Osteoblast (primary cell): ENCODE measurements around the gene OAS3. TPM values are rescaled to one million over a fixed set of nuclear protein-coding genes. Genes with fewer than 3 reads are reported as not detected.
"Not testable (repeated sequence)": the region's sequence is repeated elsewhere in the genome, so short reads cannot be mapped to it uniquely, and the experiment has no call there.

Experiments
- DNase-seq: peaks from one replicate; pipeline ENCODE4 v3.0.0; 2011; ENCODE audit warnings: low spot score, mixed read lengths; ENCODE audit not compliant: insufficient read length; ENCODE audit errors: missing footprints
- H2AFZ ChIP-seq: 2 replicates; pipeline ENCODE4 v1.6.0; 2011; ENCODE audit warnings: mild to moderate bottlenecking, low read length
- H3K27ac ChIP-seq: 2 replicates; pipeline ENCODE4 v1.5.1; 2011; ENCODE audit warnings: mild to moderate bottlenecking, low read depth, low read length, moderate library complexity
- H3K27me3 ChIP-seq: 2 replicates; pipeline ENCODE4 v1.6.0; 2012; ENCODE audit warnings: mild to moderate bottlenecking, control low read depth, inconsistent platforms, low read length, moderate library complexity; ENCODE audit not compliant: insufficient read depth
- H3K36me3 ChIP-seq: 2 replicates; pipeline ENCODE4 v1.5.1; 2011; ENCODE audit warnings: mild to moderate bottlenecking, low read length, control low read depth, moderate library complexity; ENCODE audit not compliant: insufficient read depth
- H3K4me1 ChIP-seq: 2 replicates; pipeline ENCODE4 v1.5.1; 2011; ENCODE audit warnings: mild to moderate bottlenecking, low read length, control low read depth, moderate library complexity; ENCODE audit not compliant: insufficient read depth
- H3K4me2 ChIP-seq: 2 replicates; pipeline ENCODE4 v1.6.0; 2011; ENCODE audit warnings: mild to moderate bottlenecking, low read length; ENCODE audit not compliant: insufficient read depth
- H3K4me3 ChIP-seq: fragments of 200-600 bp; sonication (generic); 3 replicates; pipeline ENCODE4 v1.5.1; 2012; ENCODE audit warnings: mild to moderate bottlenecking, low read length, inconsistent platforms; ENCODE audit not compliant: insufficient read depth
- H3K79me2 ChIP-seq: 2 replicates; pipeline ENCODE4 v1.6.0; 2012; ENCODE audit warnings: mild to moderate bottlenecking, low read length, control low read depth, inconsistent platforms; ENCODE audit not compliant: insufficient read depth
- H3K9me3 ChIP-seq: 2 replicates; pipeline ENCODE4 v1.5.1; 2011; ENCODE audit warnings: low read depth, low read length, control low read depth
- H4K20me1 ChIP-seq: 2 replicates; pipeline ENCODE4 v1.6.0; 2012; ENCODE audit warnings: mild to moderate bottlenecking, low read length, control low read depth; ENCODE audit not compliant: insufficient read depth
- total RNA-seq: library from RNA; depleted of rRNA; stranded (reverse); fragments of >200 nt; gene quantifications from 2 replicates; pipeline ENCODE4 v1.2.3, GENCODE V29; 2012
- TF ChIP-seq, protein P1 (sequence below): IDR thresholded peaks from 2 replicates; pipeline ENCODE4 v1.5.1; 2011; ENCODE audit warnings: mild to moderate bottlenecking, low read depth, low read length, moderate library complexity; ENCODE audit errors: extremely low read depth

The OAS3 gene
- total RNA-seq, 1 donor: 6.9 TPM

DNA sequence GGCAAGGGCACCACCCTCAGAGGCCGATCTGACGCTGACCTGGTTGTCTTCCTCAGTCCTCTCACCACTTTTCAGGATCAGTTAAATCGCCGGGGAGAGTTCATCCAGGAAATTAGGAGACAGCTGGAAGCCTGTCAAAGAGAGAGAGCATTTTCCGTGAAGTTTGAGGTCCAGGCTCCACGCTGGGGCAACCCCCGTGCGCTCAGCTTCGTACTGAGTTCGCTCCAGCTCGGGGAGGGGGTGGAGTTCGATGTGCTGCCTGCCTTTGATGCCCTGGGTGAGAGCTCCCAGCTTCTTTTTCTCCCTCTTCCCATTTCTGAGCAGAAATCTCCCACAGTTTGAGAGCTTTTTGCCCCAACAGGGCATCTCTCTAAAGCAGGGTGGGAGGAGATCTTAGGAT lies 29.7 kb upstream of the OAS3 start:
- Histone ChIP-seq H3K4me1 (peaks cover 23% of the 10 kb centered on the region), H3K4me3 (no peak overlapping the region), H3K27ac (no peak overlapping the region), H3K4me2 (no peak overlapping the region), H3K36me3 (no peaks in the 10 kb centered on the region), H3K27me3 (peaks cover 21% of the 10 kb centered on the region), H4K20me1 (no peaks in the 10 kb centered on the region), H3K9me3 (peaks cover 6% of the 10 kb centered on the region), H2AFZ (no peak overlapping the region), H3K79me2 (no peaks in the 10 kb centered on the region)
- TF ChIP-seq, protein P1, sequence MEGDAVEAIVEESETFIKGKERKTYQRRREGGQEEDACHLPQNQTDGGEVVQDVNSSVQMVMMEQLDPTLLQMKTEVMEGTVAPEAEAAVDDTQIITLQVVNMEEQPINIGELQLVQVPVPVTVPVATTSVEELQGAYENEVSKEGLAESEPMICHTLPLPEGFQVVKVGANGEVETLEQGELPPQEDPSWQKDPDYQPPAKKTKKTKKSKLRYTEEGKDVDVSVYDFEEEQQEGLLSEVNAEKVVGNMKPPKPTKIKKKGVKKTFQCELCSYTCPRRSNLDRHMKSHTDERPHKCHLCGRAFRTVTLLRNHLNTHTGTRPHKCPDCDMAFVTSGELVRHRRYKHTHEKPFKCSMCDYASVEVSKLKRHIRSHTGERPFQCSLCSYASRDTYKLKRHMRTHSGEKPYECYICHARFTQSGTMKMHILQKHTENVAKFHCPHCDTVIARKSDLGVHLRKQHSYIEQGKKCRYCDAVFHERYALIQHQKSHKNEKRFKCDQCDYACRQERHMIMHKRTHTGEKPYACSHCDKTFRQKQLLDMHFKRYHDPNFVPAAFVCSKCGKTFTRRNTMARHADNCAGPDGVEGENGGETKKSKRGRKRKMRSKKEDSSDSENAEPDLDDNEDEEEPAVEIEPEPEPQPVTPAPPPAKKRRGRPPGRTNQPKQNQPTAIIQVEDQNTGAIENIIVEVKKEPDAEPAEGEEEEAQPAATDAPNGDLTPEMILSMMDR: no peak
- DNase-seq: no peak

DNA sequence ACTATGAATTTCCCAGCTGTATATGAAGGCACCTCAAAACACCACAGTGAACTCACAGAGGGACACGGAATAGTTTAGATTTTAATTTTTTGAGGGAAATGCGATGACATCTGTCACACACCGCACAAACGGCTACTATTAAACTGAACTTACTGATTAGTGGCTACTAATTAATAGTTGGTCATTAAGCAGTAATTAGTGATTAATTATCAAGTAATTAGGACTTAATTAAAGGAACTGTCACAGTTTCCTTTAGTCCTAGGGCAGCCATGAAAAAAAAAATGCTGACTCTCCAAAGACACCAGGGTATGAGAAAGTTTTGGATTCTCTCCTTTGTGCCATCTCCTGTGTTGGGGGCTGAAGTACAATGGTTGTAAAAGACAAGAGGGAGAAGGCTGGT lies 28.6 kb upstream of the OAS3 start:
- TF ChIP-seq, protein P1: no peak
- Histone ChIP-seq H2AFZ (no peak overlapping the region), H3K4me3 (no peak overlapping the region), H3K27ac (no peak overlapping the region), H3K36me3 (no peaks in the 10 kb centered on the region), H3K4me2 (no peak overlapping the region), H3K4me1 (peaks cover 20% of the 10 kb centered on the region), H3K9me3 (peaks cover 6% of the 10 kb centered on the region), H4K20me1 (no peaks in the 10 kb centered on the region), H3K79me2 (no peaks in the 10 kb centered on the region), H3K27me3 (peaks cover 21% of the 10 kb centered on the region)
- DNase-seq: peak; percentile 11

DNA sequence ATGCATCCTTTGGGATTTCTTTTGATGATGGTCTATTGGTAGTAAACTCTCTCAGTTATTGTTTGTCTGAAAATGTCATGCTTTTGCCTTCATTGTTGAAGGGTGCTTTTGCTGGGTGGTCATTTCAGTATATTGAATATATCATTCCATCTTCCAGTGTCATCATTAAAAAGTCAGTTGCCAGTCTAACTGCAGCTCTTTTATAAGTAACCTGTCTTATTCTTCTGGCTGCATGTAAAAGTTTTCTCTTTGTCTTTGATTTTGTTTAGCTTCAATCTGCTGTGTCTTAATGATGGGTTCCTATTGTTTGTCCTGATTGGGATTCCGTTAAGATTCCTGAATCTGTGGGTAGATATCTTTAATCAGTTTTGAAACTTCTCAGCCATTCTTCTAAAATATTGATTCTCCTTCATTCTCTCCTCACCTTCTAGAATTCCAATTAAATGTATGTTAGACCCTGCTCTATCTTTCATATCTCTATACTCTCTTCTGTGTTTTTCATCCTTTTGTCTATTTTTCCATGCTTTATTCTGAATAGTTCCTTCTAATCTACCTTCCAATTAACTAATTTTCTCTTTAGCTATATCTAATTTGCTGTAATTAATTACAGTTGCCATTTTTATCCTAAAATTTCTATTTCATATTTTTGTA lies 25.1 kb upstream of the OAS3 start:
- H3K27me3 ChIP-seq: peaks cover 18% of the 10 kb centered on the region
- H3K27ac ChIP-seq: no peak overlapping the region
- H3K79me2 ChIP-seq: no peaks in the 10 kb centered on the region
- H3K4me3 ChIP-seq: no peak overlapping the region
- TF ChIP-seq, protein P1: no peak
- H2AFZ ChIP-seq: no peak overlapping the region
- no peaks in the 10 kb centered on the region for H3K36me3 ChIP-seq
- DNase-seq: no peak
- no peaks in the 10 kb centered on the region for H4K20me1 ChIP-seq
- H3K9me3 ChIP-seq: peaks cover 6% of the 10 kb centered on the region
- no peak overlapping the region for H3K4me2 ChIP-seq
- H3K4me1 ChIP-seq: no peaks in the 10 kb centered on the region

DNA sequence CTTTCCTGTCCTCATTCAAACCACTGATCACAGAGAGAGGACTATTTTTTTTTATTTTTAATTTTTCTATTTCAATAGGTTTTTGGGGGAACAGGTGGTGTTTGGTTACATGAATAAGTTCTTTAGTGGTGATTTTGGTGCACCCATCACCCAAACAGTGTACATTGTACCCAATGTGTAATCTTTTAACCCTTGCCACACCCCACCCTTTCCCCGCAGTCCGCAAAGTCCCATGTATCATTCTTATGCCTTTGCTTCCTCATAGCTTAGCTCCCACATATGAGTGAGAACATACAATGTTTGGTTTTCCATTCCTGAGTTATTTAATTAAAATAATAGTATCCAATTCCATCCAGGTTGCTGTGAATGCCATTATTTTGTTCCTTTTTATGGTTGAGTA lies 24.4 kb upstream of the OAS3 start:
- not testable (repeated sequence) for H3K4me3 ChIP-seq, H3K4me1 ChIP-seq, H3K36me3 ChIP-seq, H3K4me2 ChIP-seq, H3K9me3 ChIP-seq, H4K20me1 ChIP-seq, H3K79me2 ChIP-seq, H2AFZ ChIP-seq, DNase-seq, H3K27ac ChIP-seq
- peaks cover 17% of the 10 kb centered on the region for H3K27me3 ChIP-seq
